ENCODE results near the gene R3HDM2. TPM values are rescaled to one million over a fixed set of nuclear protein-coding genes. Genes with fewer than 3 reads are reported as not detected.
"Not testable (repeated sequence)": the region's sequence is repeated elsewhere in the genome, so short reads cannot be mapped to it uniquely, and the experiment has no call there.

The R3HDM2 gene
- total RNA-seq, 2 donors from 2014 or later: 82.7 to 116 TPM

DNA sequence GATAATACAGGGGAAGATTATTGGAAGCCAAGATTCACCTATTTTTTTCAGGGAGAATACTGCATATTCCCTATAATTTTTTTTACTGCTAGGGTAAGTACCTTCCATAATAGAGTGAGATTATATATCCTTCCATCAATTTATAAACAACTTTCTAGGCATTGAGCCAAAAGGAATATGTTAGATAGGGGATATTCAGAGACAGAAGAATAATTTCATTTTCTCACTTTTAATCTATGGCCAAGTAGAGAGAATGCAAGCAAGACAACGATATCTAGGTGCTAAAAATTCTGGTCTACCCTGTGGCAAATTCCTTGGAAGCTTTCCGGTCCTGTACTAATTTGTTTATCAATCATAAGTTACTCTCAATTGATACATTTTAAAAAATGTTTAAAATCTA lies 110.2 kb downstream of the R3HDM2 start:
- H3K9me3 Mint-ChIP-seq: no peaks in the 10 kb centered on the region
- TF ChIP-seq, protein P1, sequence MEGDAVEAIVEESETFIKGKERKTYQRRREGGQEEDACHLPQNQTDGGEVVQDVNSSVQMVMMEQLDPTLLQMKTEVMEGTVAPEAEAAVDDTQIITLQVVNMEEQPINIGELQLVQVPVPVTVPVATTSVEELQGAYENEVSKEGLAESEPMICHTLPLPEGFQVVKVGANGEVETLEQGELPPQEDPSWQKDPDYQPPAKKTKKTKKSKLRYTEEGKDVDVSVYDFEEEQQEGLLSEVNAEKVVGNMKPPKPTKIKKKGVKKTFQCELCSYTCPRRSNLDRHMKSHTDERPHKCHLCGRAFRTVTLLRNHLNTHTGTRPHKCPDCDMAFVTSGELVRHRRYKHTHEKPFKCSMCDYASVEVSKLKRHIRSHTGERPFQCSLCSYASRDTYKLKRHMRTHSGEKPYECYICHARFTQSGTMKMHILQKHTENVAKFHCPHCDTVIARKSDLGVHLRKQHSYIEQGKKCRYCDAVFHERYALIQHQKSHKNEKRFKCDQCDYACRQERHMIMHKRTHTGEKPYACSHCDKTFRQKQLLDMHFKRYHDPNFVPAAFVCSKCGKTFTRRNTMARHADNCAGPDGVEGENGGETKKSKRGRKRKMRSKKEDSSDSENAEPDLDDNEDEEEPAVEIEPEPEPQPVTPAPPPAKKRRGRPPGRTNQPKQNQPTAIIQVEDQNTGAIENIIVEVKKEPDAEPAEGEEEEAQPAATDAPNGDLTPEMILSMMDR (conservative IDR thresholded peaks at IDR 0.05): no peak
- no peak overlapping the region for H3K27ac Mint-ChIP-seq
- no peaks in the 10 kb centered on the region for H3K27me3 Mint-ChIP-seq (ENCODE audit: insufficient read depth)
- no peak overlapping the region for H3K4me3 Mint-ChIP-seq
- no peaks in the 10 kb centered on the region for H3K36me3 ChIP-seq (ENCODE audit: control insufficient read depth, insufficient read depth, low read length)
- H3K9me3 ChIP-seq (ENCODE audit: control insufficient read depth, low read length): no peaks in the 10 kb centered on the region
- peaks cover 8% of the 10 kb centered on the region for H3K4me1 ChIP-seq (ENCODE audit: control insufficient read depth, insufficient read depth, low read length)
- H3K27me3 ChIP-seq (ENCODE audit: control insufficient read depth, insufficient read depth, low read length, poor library complexity, severe bottlenecking): no peaks in the 10 kb centered on the region
- peaks cover 11% of the 10 kb centered on the region for H3K4me1 Mint-ChIP-seq
- H3K36me3 Mint-ChIP-seq (ENCODE audit: low read depth): peaks cover 4% of the 10 kb centered on the region
- 100% methylated on average over 1 of the region's 2 CpGs for WGBS, 2 experiments (ENCODE audit: insufficient coverage in 1 of 2, insufficient read length in 1 of 2)
- DNase-seq: no peak
- no peak overlapping the region for H3K4me3 ChIP-seq (ENCODE audit: low read length)
- H3K27ac ChIP-seq (ENCODE audit: low read depth, low read length): no peak overlapping the region
- no peak overlapping the region for H3K9ac ChIP-seq (ENCODE audit: extremely low read depth, low read length, poor library complexity, severe bottlenecking)

DNA sequence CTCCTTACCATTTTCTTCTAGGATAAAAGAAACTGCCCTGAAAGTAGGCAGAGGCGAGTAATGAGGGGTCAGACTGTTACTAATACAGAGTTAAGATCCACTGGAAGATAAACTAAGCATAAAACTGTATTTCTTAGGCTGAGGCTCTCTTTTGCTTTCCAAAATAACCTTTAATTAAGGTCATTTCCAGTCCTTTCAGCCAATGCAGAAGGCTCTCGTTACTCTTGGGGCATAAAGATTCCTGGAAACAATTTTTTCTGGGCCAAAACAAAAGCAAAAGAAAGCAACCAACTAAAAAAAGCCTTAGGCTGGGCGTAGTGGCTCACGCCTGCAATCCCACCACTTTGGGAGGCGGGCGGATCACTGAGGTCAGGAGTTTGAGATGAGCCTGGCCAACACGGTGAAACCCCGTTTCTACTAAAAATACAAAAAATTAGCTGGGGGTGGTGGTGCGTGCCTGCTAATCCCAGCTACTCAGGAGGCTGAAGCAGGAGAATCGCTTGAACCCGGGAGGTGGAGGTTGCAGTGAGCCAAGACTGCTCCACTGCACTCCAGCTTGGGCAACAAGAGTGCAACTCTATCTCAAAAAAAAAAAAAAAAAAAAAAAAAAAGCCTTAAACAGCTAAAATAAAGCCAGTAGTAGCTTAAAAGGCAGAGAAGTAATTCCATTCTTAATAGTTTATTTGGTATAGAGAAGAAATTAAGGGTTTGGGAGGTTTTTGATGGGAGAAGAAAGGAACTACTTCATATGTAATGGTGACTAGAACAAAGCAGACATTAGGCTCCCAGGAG lies 111.0 kb downstream of the R3HDM2 start:
- Histone ChIP-seq H3K27me3 (ENCODE audit: control insufficient read depth, insufficient read depth, low read length, poor library complexity, severe bottlenecking) (no peaks in the 10 kb centered on the region), H3K9me3 (ENCODE audit: control insufficient read depth, low read length) (no peaks in the 10 kb centered on the region), H3K4me1 (ENCODE audit: control insufficient read depth, insufficient read depth, low read length) (peaks cover 8% of the 10 kb centered on the region), H3K36me3 (ENCODE audit: control insufficient read depth, insufficient read depth, low read length) (no peaks in the 10 kb centered on the region), H3K4me3 (ENCODE audit: low read length) (no peak overlapping the region), H3K27ac (ENCODE audit: low read depth, low read length) (peak overlapping the region; percentile 69), H3K9ac (ENCODE audit: extremely low read depth, low read length, poor library complexity, severe bottlenecking) (no peak overlapping the region)
- Mint-ChIP-seq H3K4me1 (peaks cover 11% of the 10 kb centered on the region), H3K9me3 (no peaks in the 10 kb centered on the region), H3K27ac (peak overlapping the region; percentile 63), H3K27me3 (ENCODE audit: insufficient read depth) (no peaks in the 10 kb centered on the region), H3K4me3 (no peak overlapping the region), H3K36me3 (ENCODE audit: low read depth) (peaks cover 4% of the 10 kb centered on the region)
- WGBS, 2 experiments (ENCODE audit: insufficient coverage in 1 of 2, insufficient read length in 1 of 2): 91 to 98% methylated on average over 6 to 11 of the region's 11 CpGs
- no peak for DNase-seq
- TF ChIP-seq, protein P1 (conservative IDR thresholded peaks at IDR 0.05): no peak

DNA sequence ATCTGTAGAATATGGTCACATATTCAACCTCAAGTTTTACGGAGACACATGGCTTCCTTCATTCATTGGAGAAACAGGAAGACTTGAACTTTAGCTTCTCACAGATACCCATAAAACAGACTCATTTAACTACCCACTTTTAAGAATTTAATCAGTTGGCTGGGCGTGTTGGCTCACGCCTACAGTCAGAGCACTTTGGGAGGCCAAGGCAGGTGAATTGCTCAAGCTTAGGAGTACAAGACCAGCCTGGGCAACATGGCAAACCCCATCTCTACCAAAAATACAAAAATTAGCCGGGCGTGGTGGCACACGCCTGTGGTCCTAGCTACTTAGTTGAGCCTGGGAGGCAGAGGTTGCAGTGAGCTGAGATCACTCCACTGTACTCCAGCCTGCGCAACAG lies 115.2 kb downstream of the R3HDM2 start:
- Histone ChIP-seq H3K27me3 (ENCODE audit: control insufficient read depth, insufficient read depth, low read length, poor library complexity, severe bottlenecking) (no peaks in the 10 kb centered on the region), H3K27ac (ENCODE audit: low read depth, low read length) (no peak overlapping the region), H3K36me3 (ENCODE audit: control insufficient read depth, insufficient read depth, low read length) (no peaks in the 10 kb centered on the region), H3K9ac (ENCODE audit: extremely low read depth, low read length, poor library complexity, severe bottlenecking) (no peak overlapping the region), H3K4me3 (ENCODE audit: low read length) (no peak overlapping the region), H3K4me1 (ENCODE audit: control insufficient read depth, insufficient read depth, low read length) (peaks cover 14% of the 10 kb centered on the region), H3K9me3 (ENCODE audit: control insufficient read depth, low read length) (no peaks in the 10 kb centered on the region)
- no peaks in the 10 kb centered on the region for H3K36me3 Mint-ChIP-seq (ENCODE audit: low read depth)
- H3K9me3 Mint-ChIP-seq: no peaks in the 10 kb centered on the region
- no peaks in the 10 kb centered on the region for H3K27me3 Mint-ChIP-seq (ENCODE audit: insufficient read depth)
- peaks cover 14% of the 10 kb centered on the region for H3K4me1 Mint-ChIP-seq
- 96 to 100% methylated on average over 5 to 7 of the region's 7 CpGs for WGBS, 2 experiments (ENCODE audit: insufficient coverage in 1 of 2, insufficient read length in 1 of 2)
- H3K4me3 Mint-ChIP-seq: no peak overlapping the region
- no peak overlapping the region for H3K27ac Mint-ChIP-seq
- no peak for DNase-seq
- TF ChIP-seq, protein P1 (conservative IDR thresholded peaks at IDR 0.05): no peak

DNA sequence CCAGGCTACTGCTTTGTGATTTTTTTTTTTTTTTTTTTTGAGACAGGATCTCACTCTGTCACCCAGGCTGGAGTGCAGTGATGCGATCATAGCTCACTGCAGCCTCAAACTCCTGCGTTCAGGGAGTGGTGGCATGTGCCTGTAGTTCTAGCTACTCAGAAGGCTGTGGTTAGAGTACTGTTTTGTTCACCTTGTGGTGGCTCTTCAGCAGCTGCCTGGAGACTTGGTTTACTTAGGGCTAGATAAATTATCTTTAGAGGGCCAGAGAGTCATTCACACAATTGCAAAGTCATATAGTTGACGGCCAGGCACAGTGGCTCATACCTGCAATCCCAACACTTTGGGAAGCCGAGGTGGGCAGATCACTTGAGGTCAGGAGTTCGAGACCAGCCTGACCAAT lies 118.6 kb downstream of the R3HDM2 start:
- H3K27ac Mint-ChIP-seq; H3K4me3 ChIP-seq (ENCODE audit: low read length); H3K9me3 Mint-ChIP-seq; H3K9ac ChIP-seq (ENCODE audit: extremely low read depth, low read length, poor library complexity, severe bottlenecking); H3K4me1 ChIP-seq (ENCODE audit: control insufficient read depth, insufficient read depth, low read length); H3K27me3 Mint-ChIP-seq (ENCODE audit: insufficient read depth); H3K4me3 Mint-ChIP-seq; DNase-seq; H3K4me1 Mint-ChIP-seq; H3K27ac ChIP-seq (ENCODE audit: low read depth, low read length); H3K27me3 ChIP-seq (ENCODE audit: control insufficient read depth, insufficient read depth, low read length, poor library complexity, severe bottlenecking); H3K9me3 ChIP-seq (ENCODE audit: control insufficient read depth, low read length): not testable (repeated sequence)
- WGBS, 2 experiments (ENCODE audit: insufficient coverage in 1 of 2, insufficient read length in 1 of 2): 89 to 92% methylated on average over 4 to 5 of the region's 5 CpGs
- H3K36me3 Mint-ChIP-seq (ENCODE audit: low read depth): peaks cover 12% of the 10 kb centered on the region
- H3K36me3 ChIP-seq (ENCODE audit: control insufficient read depth, insufficient read depth, low read length): peaks cover 11% of the 10 kb centered on the region
